MM.1S (cell line): ENCODE results near the gene MRGPRG.

ENCODE experiments used
- EZH2 ChIP-seq: fragments of 300-600 bp; sonication (generic); optimal IDR thresholded peaks from 2 replicates; pipeline ENCODE3; 2017; ENCODE audit warnings: low read depth, mild to moderate bottlenecking, antibody characterized with exemption, low read length, mixed read lengths
- TF ChIP-seq, protein P1 (sequence below): fragments of 300-600 bp; sonication (generic); IDR thresholded peaks from 2 replicates; pipeline ENCODE4 v1.5.1; 2016; ENCODE audit warnings: antibody characterized with exemption, low read length, mixed read lengths

GRCh38 chr11:3220101-3220500, 1.5 kb upstream of the MRGPRG start:
- TF ChIP-seq, protein P1, sequence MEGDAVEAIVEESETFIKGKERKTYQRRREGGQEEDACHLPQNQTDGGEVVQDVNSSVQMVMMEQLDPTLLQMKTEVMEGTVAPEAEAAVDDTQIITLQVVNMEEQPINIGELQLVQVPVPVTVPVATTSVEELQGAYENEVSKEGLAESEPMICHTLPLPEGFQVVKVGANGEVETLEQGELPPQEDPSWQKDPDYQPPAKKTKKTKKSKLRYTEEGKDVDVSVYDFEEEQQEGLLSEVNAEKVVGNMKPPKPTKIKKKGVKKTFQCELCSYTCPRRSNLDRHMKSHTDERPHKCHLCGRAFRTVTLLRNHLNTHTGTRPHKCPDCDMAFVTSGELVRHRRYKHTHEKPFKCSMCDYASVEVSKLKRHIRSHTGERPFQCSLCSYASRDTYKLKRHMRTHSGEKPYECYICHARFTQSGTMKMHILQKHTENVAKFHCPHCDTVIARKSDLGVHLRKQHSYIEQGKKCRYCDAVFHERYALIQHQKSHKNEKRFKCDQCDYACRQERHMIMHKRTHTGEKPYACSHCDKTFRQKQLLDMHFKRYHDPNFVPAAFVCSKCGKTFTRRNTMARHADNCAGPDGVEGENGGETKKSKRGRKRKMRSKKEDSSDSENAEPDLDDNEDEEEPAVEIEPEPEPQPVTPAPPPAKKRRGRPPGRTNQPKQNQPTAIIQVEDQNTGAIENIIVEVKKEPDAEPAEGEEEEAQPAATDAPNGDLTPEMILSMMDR = no peak
- TF ChIP-seq EZH2 = no peak
